Right atrium auricular region (tissue), 2 donors: ENCODE results near the gene SIPA1. TPM values are rescaled to one million over a fixed set of nuclear protein-coding genes. Genes with fewer than 3 reads are reported as not detected.

Experiments
- DNase-seq: peaks from one replicate; pipeline ENCODE4 v3.0.0-alpha.2; 2019; ENCODE audit warnings: low spot score
- H3K27ac ChIP-seq, 2 donors: fragments of 200-600 bp; sonication (generic); 1 replicate in 1 of 2; 2 replicates in 1 of 2; pipeline ENCODE4 v1.5.1; 2016 to 2019
- H3K27me3 ChIP-seq, 2 donors: fragments of 200-600 bp; sonication (generic); one replicate each; pipeline versions ENCODE4 v1.5.1 to v1.6.0; 2017 to 2019
- H3K36me3 ChIP-seq: fragments of 200-600 bp; sonication (generic); one replicate; pipeline ENCODE4 v1.5.1; 2016
- H3K4me1 ChIP-seq, 2 donors: fragments of 200-600 bp; sonication (generic); one replicate each; pipeline versions ENCODE4 v1.5.1 to v1.6.0; 2017 to 2019
- H3K4me3 ChIP-seq, 2 donors: fragments of 200-600 bp; sonication (generic); 1 replicate in 1 of 2; 2 replicates in 1 of 2; pipeline ENCODE4 v1.5.1; 2017 to 2019; ENCODE audit warnings: mild to moderate bottlenecking in 1 of 2, moderate library complexity in 1 of 2
- H3K9me3 ChIP-seq, 2 donors: fragments of 200-600 bp; sonication (generic); one replicate each; pipeline ENCODE4 v1.5.1; 2019
- total RNA-seq, 2 donors: library from RNA; depleted of rRNA; stranded (reverse); fragments of >200 nt; gene quantifications; one replicate each; pipeline ENCODE4 v1.1.0, GENCODE V29; 2016
- TF ChIP-seq, protein P1 (sequence below), 2 donors: fragments of 200-600 bp; sonication (generic); IDR thresholded peaks; one replicate each; pipeline ENCODE4 v1.5.1; 2019; ENCODE audit warnings: antibody characterized with exemption in 2 of 2

The SIPA1 gene
- total RNA-seq, 2 donors from 2014 or later: 14.5 to 29.6 TPM

DNA sequence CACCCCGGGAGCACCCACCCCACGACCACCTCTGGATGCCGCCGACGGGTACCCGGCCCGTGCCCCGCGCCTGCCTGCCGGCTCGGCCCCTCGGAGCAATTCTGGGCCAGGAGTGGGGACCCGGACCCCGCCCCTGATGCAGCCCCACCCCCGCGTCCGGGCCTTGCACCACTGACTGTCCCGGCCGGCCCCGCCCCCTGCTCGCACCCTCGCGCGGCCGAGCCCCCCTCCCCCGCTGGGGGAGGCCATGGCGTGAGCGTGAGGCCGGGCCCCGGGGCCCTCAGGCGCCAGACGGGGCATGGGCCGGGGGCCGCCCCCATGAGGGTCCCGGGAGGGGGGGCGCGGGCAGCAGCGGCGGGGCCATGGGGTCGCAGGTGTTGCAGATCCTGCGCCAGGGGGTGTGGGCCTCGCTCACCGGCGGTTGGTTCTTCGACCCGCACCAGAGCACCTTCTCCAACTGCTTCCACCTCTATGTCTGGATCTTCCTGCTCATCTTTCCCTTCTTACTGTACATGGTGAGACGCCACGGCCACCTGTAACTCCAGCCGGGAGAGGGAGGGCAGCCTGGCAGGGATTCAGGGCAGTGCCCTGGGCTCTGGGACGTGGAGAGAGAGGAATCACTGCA is 21.8 kb upstream of the SIPA1 start:
- H3K4me3 ChIP-seq: peak overlapping the region; percentile 92 to 99
- peaks cover 0 to 46% of the 10 kb centered on the region in 2 donors for H3K4me1 ChIP-seq
- H3K9me3 ChIP-seq: no peaks in the 10 kb centered on the region
- H3K27me3 ChIP-seq: no peaks in the 10 kb centered on the region
- no peak for DNase-seq
- TF ChIP-seq, protein P1, sequence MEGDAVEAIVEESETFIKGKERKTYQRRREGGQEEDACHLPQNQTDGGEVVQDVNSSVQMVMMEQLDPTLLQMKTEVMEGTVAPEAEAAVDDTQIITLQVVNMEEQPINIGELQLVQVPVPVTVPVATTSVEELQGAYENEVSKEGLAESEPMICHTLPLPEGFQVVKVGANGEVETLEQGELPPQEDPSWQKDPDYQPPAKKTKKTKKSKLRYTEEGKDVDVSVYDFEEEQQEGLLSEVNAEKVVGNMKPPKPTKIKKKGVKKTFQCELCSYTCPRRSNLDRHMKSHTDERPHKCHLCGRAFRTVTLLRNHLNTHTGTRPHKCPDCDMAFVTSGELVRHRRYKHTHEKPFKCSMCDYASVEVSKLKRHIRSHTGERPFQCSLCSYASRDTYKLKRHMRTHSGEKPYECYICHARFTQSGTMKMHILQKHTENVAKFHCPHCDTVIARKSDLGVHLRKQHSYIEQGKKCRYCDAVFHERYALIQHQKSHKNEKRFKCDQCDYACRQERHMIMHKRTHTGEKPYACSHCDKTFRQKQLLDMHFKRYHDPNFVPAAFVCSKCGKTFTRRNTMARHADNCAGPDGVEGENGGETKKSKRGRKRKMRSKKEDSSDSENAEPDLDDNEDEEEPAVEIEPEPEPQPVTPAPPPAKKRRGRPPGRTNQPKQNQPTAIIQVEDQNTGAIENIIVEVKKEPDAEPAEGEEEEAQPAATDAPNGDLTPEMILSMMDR (IDR thresholded peaks at IDR 0.05): no peak
- H3K36me3 ChIP-seq: peaks cover 39% of the 10 kb centered on the region
- peak overlapping the region; percentile 89 for H3K27ac ChIP-seq

DNA sequence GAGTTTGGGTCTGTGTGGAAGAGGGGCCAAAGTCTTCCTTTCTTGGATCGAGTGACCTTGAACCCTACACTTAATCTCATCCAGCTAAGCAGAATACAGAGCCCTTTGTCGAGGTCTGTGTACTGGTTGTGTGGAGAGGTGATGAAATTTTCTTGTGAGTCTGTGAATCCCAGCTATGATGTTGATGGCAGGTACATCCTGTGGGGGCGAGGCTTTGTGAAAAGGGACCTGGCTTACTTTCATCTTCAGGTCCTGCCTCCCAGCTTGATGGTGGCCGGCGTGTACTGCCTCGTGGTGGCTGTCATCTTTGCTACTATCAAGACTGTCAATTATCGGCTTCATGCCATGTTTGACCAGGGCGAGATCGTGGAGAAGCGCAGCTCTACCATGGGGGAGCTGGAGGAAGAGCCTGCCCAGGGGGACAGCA is 21.3 kb upstream of the SIPA1 start:
- Histone ChIP-seq H3K27ac (peak overlapping the region in 1 of 2 donors; percentile 89), H3K4me1 (peaks cover 0 to 41% of the 10 kb centered on the region in 2 donors), H3K27me3 (no peaks in the 10 kb centered on the region)

DNA sequence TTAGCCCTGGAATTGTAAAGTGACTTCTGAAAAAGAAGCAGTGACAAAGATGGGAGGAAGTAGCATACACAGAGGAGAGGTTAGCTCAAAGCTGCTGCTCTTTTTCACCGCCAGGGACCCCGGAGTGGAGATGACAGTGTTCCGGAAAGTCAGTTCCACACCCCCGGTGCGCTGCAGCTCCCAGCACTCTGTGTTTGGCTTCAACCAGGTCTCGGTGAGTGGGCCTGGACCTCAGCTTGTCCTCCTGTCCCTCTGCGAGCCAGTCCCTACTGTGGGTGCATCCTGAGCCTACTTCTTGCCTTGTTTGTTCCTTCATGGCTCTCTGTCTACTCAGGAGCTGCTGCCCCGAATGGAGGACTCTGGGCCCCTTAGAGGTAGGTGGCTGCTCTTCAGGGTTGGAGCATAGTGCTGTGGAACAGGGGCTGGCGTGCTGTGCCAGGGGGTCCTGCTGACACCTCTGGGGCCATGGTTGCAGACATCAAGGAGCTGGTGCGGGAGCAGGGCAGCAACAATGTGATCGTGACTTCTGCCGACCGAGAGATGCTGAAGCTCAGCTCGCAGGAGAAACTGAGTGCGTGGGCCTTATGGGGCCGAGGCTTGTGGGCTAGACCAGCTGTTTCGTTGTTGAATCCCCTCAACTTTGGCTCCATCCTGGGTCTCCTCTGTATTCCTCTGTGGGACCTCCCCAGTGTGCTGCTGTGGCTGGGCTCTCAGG is 20.6 kb upstream of the SIPA1 start:
- H3K27ac ChIP-seq: no peak overlapping the region

More for the DNA sequence above, 21.3 kb upstream of the SIPA1 start:
- peaks cover 44% of the 10 kb centered on the region for H3K36me3 ChIP-seq
- H3K4me3 ChIP-seq: peak overlapping the region; percentile 92 to 99
- TF ChIP-seq, protein P1 (IDR thresholded peaks at IDR 0.05): no peak
- no peaks in the 10 kb centered on the region for H3K9me3 ChIP-seq
- no peak for DNase-seq

DNA sequence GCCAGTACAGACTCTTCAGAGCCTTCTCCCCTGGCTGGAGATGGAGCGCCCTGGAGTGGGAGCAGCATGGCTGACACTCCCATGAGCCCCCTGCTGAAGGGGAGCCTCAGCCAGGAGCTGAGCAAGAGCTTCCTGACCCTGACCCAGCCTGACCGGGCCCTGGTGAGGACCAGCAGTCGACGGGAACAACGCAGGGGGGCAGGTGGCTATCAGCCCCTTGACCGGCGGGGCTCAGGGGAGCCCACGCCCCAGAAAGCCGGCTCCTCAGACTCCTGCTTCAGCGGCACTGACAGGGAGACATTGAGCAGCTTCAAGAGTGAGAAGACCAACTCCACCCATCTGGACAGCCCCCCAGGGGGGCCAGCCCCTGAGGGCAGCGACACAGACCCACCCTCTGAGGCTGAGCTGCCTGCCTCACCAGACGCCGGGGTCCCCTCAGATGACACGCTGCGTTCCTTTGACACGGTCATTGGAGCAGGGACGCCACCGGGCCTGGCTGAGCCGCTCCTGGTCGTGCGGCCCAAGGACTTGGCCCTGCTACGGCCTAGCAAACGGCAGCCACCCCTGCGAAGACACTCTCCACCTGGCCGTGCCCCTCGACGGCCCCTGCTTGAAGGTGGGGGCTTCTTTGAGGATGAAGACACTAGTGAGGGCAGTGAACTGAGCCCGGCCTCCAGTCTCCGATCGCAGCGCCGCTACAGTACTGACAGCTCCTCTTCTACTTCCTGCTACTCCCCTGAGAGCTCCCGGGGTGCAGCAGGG is 19.7 kb upstream of the SIPA1 start:
- Histone ChIP-seq H3K27me3 (no peaks in the 10 kb centered on the region), H3K4me1 (peaks cover 0 to 25% of the 10 kb centered on the region in 2 donors), H3K27ac (no peak overlapping the region), H3K9me3 (no peaks in the 10 kb centered on the region), H3K4me3 (no peak overlapping the region), H3K36me3 (peaks cover 44% of the 10 kb centered on the region)
- DNase-seq: no peak
- TF ChIP-seq, protein P1 (IDR thresholded peaks at IDR 0.05): no peak

More for the DNA sequence above, 20.6 kb upstream of the SIPA1 start:
- Histone ChIP-seq H3K27me3 (no peaks in the 10 kb centered on the region), H3K4me3 (no peak overlapping the region), H3K9me3 (no peaks in the 10 kb centered on the region), H3K4me1 (peaks cover 0 to 34% of the 10 kb centered on the region in 2 donors), H3K36me3 (peaks cover 44% of the 10 kb centered on the region)
- DNase-seq: no peak
- TF ChIP-seq, protein P1 (IDR thresholded peaks at IDR 0.05): no peak

DNA sequence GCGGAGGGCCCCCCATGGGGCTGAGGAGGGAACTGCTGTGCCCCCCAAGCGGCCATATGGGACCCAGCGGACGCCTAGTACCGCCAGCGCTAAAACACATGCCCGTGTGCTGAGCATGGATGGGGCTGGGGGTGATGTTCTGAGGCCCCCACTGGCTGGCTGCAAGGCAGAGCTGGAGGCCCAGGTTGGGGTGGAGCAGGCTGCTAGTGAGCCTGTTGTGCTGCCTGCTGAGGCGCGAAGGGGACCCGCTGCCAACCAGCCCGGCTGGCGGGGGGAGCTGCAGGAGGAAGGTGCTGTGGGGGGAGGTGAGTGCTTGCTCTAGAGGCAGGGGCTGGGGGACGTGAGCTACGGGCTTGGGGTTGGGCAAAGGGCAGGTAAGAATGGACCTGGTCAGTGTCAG is 19.1 kb upstream of the SIPA1 start:
- DNase-seq: no peak
- peaks cover 48% of the 10 kb centered on the region for H3K36me3 ChIP-seq
- H3K27ac ChIP-seq: no peak overlapping the region
- no peak overlapping the region for H3K4me3 ChIP-seq
- peaks cover 0 to 19% of the 10 kb centered on the region in 2 donors for H3K4me1 ChIP-seq
- H3K27me3 ChIP-seq: no peaks in the 10 kb centered on the region
- no peaks in the 10 kb centered on the region for H3K9me3 ChIP-seq
- TF ChIP-seq, protein P1 (IDR thresholded peaks at IDR 0.05): no peak
